Esophagus muscularis mucosa (tissue), 4 donors: ENCODE results near the gene CEP164.

ENCODE experiments used
- EP300 ChIP-seq: sonication (generic); formaldehyde crosslinking; IDR thresholded peaks from one replicate; pipeline ENCODE4 v1.6.1; 2017; ENCODE audit warnings: antibody characterized with exemption
- POLR2A ChIP-seq: fragments of 450-650 bp; IDR thresholded peaks from one replicate; pipeline ENCODE4 v1.6.1; 2017; ENCODE audit warnings: antibody characterized with exemption, moderate library complexity, mild to moderate bottlenecking, low read depth
- POLR2AphosphoS5 ChIP-seq, 2 donors: sonication (generic); formaldehyde crosslinking; IDR thresholded peaks; one replicate each; pipeline ENCODE4 v1.6.1; 2017; ENCODE audit warnings: antibody characterized with exemption in 2 of 2
- TF ChIP-seq, protein P1 (sequence below), 3 experiments: fragments of 200-600 bp in 2 of 3; fragments of 450-650 bp in 1 of 3; sonication (generic) in 2 of 3; IDR thresholded peaks; one replicate each; pipeline ENCODE4 v1.5.1; 2017 to 2019; ENCODE audit warnings: antibody characterized with exemption in 3 of 3, mild to moderate bottlenecking in 2 of 3, moderate library complexity in 1 of 3

DNA sequence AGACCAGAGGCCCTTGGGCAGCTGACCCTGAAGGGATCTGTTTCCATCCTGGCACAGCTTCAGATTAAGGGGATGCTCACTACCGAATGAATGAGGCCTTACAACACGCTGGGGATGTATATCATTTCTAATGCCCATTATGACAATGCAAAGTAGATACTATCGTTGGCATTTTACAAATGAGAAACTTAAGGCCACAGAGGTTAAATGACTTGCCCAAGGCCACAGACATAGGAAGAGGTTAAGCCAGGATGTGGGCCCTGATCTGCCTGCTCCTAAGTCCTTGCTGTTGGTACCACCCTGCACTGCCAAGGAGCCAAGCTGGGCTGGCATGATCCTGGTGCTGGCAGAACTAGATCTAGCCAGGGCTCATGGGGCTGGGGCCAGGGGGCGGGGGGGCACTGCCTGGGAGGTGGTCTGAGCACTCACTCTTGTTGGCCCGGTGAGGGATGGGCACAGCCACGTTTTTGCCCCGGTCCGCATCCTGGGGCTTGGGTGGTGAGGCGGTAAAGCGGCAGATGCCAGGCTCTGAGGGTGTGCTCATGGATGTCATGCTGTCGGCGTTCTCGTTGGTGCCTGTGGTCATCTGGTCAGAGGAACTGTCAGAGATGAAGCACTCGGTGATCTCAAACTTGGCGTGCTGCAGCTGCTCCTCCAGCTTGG, 102.8 kb downstream of the CEP164 start:
- TF ChIP-seq, protein P1, sequence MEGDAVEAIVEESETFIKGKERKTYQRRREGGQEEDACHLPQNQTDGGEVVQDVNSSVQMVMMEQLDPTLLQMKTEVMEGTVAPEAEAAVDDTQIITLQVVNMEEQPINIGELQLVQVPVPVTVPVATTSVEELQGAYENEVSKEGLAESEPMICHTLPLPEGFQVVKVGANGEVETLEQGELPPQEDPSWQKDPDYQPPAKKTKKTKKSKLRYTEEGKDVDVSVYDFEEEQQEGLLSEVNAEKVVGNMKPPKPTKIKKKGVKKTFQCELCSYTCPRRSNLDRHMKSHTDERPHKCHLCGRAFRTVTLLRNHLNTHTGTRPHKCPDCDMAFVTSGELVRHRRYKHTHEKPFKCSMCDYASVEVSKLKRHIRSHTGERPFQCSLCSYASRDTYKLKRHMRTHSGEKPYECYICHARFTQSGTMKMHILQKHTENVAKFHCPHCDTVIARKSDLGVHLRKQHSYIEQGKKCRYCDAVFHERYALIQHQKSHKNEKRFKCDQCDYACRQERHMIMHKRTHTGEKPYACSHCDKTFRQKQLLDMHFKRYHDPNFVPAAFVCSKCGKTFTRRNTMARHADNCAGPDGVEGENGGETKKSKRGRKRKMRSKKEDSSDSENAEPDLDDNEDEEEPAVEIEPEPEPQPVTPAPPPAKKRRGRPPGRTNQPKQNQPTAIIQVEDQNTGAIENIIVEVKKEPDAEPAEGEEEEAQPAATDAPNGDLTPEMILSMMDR (IDR thresholded peaks at IDR 0.05), result no peak
- no peak for TF ChIP-seq POLR2AphosphoS5 (IDR thresholded peaks at IDR 0.05)
- no peak for TF ChIP-seq EP300
- no peak for TF ChIP-seq POLR2A
